Stimulated activated CD8-positive, alpha-beta memory T cell treated with anti-CD3 and anti-CD28 coated beads, Interleukin-2, amount 100 ng/mL, for 1 hour (primary cell): ENCODE results near the gene NMNAT2.

Experiments
- DNase-seq, 2 donors: peaks; one replicate each; pipeline ENCODE4 v3.0.0-alpha.2; 2020; ENCODE audit warnings: low read depth in 2 of 2

Gene NMNAT2

DNA sequence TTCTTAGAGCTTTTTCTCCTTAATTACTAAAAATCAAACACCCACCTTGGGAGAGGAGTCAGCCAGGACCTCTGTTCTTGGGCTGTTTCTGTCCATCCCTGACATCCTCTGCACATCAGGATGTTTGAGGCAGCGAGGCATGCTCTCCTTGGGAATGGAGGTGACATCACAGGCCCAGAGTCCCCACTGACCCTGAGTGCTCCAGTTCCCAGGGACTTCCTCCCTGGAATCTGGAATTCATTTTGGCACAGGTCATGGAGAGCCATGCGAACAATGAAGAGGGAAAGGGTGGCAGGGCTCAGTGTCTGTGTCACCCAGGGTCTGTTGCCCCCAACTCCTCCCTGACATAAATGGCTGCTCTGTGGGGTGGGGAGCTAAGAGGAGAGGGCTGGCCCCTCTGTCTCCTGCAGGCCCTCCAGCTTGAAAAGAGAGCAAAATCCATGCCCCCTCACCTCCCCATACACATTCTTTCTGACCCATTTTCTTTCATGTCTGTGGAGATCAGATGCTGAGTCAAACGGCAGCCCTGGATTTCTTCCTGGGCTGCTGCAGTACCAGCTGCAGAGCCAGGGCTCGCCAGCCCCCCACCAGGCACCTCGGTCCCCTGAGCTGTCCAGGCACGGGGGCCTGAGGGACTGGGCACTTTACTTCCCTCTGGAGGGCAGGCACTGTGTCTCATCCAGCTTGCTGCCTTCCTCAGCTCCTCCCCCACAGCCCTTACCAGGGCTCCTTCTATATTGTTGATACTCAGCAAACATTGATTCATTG, 102.0 kb downstream of the NMNAT2 start:
- DNase-seq, result no peak

DNA sequence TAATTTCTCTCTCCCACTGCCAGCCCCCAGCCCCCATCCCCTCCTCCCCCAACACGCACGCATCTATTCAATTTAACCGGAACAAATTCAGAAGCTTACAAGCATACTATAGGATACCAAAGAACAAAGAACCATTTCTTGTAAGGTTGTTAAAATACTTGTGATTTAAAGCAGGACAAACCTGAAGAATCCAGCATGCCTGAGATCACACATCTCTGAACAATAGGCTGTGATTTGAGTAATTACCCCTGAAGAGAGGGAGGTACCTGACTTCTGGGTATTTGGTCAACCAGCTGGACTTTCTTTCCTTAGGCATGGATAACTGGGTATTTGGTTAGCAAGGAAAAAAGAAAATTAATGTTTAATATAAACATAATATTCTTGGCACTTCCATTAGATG, 105.1 kb downstream of the NMNAT2 start:
- no peak for DNase-seq

DNA sequence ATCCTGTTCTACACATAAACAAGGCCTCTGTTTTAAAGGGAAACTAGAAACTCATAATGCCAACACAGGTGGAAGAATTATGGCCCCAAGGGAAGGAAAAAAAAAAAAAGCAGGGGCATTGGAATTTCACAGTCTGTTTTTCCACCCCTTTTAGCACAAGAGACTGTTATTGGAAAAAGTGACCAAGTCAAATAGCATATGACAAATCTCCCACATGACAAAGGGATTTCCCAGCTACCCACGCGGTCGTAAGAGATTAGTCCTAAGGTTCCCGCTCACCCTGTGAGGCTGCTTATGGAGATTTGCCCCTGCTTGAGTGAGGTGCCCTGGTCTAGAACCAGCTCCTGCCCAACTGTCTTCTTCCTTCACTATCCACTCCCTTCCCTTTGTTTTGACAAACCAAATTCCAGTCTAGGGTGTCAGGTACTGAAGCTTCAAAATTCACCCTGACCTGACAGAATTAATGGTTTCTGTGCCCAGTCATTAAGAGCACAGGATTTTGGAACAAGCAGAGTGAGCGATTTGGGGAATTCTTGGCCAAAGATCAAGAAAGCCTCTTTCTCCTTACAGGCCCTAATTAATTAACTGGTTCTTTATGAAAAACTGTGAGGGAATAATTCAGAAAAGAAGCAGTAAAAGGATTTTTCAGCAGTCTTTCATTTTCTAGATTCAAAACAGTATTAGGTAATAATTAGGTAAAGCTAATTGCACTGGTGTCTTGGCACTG, 107.3 kb downstream of the NMNAT2 start:
- no peak for DNase-seq

DNA sequence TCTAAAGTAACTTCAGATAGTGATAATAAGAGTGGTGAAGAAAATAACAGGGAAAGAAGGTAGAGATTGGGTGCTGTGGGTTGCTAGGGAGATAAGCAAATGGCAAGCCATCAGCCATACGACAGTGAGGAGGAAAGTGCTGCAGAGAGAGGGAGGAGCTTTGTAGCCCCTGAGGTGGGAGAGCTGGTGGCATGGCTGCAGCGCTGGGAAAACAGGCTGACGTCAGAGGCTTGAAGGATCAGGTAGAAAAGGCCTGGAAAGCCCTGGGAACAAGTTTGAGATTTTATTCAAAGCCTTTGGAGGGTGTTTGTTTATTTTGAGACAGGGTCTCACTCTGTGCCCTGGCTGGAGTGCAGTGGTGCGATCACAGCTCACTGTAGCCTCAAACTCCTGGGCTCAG, 109.5 kb downstream of the NMNAT2 start:
- DNase-seq, result no peak

DNA sequence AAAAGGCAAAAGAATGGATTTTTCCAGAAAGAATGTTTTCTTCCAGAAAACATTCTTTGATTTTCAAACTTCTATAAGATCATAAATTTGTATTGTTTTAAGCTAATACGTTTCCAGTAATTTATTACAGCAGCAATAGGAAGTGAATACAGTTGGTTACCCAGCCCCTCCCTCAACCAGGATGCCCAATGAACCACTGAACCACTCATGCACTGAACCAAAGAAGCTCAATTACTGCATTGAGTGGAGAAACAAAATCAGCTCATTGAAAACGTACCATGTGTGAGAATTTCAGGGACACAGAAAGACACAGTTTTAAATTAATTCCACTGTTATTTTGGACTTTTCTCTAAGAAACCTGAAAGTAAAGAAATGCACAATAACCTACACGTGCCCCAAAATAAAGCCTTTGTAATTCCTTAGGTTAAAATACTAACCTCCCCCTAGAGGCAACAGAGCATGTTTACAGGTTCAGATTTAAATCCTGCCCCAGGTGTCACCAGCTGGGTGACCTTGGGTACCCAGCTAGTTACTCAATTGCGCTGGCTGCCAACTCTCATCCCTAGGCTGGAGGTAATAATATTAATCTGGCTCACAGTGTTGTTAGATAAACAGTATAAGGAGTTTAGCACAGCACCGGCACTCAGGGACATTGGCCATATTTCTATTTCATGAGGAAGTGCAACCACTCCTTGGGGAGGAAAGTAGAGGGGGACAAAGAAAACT, 111.7 kb downstream of the NMNAT2 start:
- DNase-seq, result no peak

DNA sequence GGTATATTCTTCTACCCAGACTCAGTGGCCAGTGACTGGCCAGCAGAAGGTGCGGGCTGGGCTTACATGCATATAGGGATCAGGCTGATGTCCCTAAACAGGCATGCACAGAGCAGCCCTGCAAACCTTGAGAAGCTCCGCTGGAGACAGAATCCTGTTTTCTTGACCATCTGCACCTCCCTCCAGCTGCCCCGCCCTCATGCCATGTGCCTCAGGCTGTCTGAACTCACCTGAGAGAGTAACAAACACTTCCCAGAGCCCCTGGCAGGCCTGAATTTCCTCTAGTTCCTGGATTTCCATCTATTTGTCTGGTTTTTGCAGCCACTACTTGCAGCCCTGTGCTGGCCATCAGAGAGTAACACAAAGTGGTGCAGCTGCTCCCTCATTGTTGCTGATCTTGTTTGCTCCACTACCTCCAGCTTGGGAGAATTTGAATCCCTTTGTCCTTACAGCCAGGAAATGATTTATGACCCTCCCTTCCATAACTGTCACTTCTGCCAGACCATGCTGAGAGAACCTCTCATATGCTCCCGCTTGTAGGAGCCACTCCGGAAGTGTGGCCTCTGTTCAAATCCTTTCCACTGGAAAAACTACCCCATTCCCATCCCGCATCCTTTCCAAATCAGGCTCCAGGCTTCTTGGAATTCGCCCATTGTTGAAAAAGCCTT, 113.6 kb downstream of the NMNAT2 start:
- no peak for DNase-seq

DNA sequence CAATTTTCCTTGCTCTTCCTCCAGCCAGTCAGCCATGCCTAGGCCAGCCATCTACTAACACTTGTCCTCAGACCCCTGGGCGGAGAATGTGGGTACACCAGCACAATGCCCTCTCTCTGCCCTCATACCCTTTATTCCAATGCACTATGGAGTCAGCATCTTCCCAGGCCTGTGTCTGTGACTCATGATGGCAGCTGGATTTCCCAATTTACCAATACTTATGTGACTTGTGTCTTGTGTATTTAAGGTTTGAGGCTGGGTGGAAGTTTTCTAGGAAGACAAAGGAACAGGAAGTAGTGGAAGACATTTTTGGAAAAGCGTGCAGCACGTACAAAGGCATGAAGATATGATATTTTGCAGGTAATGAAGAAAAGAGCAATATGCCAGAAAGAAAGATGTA, 114.3 kb downstream of the NMNAT2 start:
- DNase-seq, result no peak

DNA sequence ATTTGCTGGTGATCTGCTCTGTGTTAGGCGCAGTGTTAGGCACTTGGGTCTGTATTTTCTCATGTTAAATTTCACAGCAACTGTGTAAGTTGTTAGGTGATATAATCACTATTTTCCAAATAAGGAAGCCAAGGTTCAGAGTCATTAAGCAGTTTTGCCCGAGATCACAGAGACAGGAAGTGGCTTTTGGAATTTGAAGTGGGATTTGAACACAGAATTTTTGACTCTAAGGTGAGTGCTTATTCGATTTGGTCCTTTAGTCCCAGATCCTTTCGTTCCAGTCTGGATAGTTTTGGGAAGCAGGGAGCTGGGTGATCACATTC, 114.9 kb downstream of the NMNAT2 start:
- DNase-seq, result no peak

DNA sequence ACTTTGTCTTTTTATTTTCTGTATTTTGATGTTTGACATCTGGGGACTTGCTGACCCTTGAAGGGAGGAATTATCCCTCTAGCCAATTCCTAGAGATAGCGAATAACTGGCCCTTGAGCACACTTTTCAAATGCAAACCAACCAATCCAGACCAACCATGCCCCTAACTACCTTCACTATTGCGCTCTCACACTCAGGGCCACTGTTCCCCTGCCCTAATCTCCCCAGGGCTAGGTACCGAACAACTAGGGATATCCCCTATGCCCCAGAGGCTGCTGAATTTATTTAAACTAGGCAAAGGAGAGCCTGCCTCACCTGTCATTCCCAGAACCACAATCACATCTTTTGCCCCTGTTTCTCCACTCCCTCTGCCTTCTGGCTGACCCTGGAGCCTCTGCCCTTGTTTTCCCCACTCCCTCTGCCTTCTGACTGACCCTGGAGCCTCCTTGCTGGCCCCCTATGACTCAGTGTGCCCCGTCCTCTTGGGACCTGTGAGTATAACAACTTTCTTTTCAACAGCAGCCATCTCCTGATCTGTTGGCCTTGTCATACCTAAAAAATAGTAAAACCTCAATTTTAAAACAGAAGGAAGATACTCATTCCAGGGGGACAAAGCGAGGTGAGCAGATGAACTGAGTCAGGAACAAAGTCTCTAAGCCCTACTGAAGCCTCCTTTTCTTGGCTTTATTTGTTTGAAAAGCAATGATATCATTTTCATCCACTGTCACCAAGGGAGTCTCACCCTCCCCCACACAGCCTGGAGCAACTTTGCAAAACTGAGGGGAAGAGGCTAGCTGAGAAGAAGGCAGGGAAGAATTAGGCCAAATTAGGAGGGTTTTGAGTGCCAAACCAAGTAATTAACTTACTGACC, 115.5 kb downstream of the NMNAT2 start:
- DNase-seq, result no peak

DNA sequence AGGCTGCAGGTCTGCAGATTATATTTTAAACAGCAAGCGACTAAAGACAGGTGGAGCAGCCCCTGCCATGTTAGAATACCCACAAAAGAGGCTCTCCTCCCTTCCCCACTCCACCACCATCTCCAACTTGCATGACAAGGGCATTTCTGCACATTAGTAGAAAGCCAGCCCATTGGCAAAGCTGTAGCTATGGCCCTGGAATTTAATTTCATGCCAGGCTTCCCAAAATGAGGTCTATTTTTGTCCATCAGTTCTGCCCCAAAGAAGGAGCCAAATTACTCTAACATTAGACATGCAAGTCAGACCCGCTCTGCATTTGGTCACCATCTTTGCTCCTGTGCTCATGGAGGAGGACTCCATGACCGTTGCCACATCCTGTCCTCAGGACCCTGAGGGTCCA, 116.9 kb downstream of the NMNAT2 start:
- no peak for DNase-seq

DNA sequence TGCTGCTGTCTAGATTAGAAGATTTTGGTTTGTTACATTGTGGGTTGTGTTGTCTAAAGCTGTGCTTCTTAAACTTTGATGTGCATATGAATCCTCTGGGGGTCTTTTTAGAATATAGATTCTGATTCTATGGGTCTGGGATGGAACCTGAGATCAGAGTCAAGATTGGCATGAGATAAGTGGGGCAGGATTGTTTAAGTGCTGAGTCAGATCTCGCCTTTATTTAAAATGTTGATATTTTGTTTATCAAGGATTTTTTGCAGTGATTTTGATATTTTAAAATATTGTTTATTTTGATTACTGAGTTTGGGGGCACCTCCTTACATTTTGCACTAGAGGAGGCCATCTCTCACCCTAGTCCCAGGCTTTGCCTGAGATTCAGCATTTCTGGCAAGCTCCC, 117.4 kb downstream of the NMNAT2 start:
- no peak for DNase-seq

DNA sequence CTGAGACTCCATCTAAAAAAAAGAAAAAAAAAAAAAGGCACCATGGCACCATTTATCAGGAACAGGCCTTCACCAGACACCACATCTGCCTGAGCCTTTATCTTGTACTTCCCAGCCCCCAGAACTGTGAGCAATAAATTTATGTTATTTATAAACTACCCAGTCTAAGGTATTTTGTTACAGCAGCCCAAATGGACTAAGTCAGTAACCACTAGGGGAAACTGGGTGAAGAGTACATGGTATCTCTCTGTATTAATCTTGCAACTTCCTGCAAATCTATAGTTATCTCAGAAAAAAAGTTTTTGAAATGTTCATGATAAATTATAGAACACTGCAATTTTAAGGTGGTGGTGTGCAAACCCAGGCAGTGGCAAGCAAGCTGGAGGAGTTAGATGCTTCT, 117.8 kb downstream of the NMNAT2 start:
- DNase-seq, result no peak

DNA sequence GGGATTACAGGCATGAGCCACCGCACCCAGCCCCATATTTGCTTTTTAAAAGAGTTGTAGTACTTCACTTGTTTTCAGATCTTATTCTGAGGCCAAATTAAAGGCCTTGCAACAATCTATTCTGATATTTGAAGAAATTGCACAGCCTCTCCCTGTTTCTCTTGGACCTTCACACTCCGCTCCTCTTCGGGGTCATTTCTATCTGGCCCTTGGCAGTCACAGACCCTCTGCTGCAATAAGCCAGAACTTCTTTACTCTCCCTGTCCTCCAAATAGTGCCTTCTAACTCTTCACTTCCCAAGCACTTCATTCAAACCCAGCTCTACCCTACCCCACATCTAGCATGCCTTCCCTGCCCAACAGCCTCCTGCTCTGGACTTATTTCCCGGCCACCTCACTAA, 121.4 kb downstream of the NMNAT2 start:
- no peak for DNase-seq

DNA sequence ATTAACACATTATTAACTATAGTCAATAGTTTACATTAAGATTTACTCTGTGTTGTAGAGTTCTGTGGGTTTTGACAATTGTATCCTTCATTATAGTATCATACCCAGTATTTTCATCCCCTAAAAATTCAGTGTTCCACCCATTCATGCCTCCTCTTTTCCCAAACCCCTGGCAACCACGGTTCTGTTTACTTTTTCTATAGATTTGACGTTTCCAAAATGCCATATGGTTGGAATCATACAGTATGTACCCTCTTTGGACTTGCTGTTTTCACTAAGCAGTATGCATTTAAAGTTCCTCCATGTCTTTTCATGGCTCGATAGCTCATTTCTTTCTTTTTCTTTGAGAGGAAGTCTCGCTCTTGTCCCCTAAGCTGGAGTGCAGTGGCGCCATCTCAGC, 122.7 kb downstream of the NMNAT2 start:
- no peak for DNase-seq

DNA sequence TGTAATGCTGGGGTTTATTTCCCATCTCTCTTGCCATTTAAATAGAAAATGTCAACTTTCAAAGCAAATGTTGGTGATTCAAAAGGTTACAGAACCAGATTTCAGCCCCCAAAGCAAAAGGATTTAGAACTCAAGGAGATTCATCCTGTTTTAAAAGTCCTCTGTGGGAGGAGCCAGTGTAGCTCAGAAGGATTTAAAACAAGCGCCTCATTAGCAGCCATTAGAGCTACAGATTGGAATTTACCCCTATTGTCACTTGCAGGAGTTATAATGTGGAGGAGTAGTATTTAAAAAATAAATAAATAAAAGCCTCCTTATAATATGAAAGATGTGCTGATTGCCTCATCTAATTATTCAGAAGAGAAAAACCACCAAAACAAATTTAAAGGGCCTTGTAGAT, 124.3 kb downstream of the NMNAT2 start:
- no peak for DNase-seq

DNA sequence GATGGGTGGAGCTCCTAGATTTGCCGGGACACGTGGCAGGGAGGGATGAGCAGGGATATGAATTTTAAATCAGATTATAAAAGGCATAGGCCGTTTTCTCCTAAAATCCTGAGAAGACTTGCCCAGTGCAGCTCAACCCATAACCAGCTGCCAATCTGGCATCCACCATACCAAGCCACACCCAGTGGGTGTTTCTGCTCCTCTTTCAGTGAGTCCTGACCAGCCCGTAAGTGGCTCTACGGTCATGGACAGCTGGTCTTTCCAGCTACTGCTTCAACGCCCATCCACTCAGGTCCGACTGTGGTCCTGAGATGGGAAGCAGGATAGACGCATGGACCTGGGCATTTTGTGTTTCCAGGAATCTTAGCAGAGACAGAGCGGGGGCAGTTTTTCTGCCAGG, 124.9 kb downstream of the NMNAT2 start:
- DNase-seq, result no peak

DNA sequence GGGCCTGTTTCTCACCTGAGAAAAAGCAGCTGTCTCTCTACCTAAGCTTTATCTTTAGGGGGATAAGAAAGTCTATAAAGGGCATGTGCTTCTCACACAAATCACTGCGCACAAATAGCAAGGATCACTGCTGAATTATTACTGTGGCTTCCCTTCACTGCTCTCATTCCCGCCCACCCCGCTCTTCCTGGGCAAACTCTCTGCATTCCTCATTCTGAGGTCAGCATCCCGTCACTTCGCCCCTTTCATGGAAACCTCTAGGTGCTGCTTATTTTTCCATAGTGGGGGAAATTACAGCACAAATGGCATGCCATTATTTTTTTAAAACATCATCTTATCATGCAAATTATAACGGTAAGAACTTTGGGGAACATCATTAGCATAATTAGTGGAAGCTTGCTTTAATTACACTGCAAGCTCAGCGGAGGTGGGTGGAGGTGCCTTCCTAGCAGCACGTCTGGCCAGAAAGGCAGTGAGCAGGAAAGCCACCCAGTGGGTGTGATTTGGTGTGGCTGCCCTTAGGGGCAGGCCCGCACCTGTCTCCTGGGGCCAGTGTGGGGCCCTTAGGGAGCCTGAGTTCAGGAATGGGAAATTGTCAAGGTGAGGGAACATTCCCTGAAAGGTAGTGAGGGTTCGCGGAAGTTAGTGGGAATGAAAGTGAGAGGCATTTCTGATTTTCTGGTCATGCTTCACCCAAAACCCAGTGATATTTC, 126.2 kb downstream of the NMNAT2 start:
- DNase-seq, result no peak

DNA sequence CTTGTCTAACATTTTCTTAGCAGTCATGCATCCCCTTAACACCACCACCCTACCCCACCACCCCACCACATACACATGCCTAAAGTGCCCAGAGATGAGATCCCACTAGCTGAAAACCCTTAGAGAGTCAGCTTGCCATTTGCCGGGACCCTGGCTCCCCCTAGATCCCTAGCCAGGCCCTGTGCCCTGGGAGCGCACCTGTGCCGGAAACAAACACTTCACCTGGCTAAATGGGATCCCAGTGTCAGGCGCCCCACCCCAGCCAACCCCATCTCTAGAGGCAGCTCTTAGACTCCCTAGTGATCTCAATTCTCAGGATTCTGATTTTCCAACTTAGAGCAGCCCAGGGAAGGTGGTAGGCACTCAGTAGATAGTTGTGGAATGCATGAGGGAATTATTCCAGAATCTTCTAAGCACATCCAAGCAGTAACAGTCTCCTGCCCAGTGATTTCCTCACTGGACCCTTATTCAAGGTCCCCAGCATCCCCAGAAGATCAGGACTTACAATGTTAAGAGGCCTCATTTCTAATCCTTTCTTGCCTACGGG, 126.9 kb downstream of the NMNAT2 start:
- DNase-seq, result no peak

DNA sequence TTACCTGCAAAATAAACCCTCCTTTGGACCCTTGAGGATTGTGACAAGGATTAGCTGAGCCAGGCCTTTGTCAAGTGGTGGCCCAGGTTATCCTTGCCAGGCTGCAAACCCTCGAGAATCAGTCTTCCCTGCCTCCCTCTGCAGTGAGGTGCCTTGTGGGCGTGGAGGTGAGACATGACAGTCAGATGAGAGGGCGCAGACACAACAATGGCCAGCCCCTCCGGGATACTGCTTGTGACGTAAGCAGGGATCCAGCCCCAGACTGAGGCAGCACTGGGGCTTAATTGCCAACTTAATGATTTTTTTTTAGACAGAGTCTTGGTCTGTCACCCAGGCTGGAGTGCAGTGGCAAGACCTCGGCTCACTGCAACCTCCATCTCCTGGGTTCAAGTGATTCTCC, 127.6 kb downstream of the NMNAT2 start:
- DNase-seq, result no peak

DNA sequence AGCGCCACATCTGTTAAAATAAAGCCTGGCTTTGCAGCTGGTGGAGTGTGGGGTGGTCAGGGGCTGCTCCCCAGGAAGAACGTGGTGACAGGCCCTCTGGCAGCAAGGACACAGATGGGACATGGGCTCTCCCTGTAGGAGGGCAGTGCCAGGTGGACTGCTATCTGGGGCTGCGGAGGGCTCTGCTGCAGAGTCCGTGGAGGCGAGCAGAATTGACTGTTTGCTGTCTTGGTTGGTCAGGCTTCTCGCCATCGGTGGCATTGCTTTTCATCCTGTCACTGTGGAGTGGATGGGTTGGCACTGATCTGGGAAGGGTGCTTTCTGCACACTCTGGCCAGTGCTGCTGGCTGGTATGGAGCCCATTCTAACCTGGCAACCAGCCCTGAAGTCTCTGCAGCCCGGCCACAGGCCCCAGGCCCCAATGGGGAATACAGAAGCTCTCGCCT, 129.1 kb downstream of the NMNAT2 start:
- no peak for DNase-seq

DNA sequence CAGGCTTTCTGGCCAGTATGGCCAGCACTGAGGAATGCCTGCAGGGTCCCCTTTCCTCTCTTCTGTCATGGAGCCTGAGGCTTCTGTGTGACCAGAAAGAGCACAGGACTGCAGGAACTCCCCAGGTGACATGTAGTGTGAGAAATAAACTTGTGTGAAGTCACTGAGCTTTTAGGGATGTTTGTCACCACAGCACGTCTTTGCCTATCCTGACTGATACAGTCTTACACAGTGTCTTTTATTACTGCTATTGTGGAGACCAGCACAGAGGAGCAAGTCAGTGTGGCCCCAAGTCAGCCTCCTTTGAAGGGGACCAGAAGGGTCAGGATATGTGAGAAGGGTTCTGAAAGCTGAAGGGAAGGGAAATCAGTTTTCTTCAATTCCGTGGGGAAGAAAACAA, 129.6 kb downstream of the NMNAT2 start:
- no peak for DNase-seq
